ENCODE results near the gene TMPRSS6. TPM values are rescaled to one million over a fixed set of nuclear protein-coding genes. Genes with fewer than 3 reads are reported as not detected.

TMPRSS6 gene
- total RNA-seq, 2 experiments from 2014 or later: 17.6 to 20.2 TPM

DNA sequence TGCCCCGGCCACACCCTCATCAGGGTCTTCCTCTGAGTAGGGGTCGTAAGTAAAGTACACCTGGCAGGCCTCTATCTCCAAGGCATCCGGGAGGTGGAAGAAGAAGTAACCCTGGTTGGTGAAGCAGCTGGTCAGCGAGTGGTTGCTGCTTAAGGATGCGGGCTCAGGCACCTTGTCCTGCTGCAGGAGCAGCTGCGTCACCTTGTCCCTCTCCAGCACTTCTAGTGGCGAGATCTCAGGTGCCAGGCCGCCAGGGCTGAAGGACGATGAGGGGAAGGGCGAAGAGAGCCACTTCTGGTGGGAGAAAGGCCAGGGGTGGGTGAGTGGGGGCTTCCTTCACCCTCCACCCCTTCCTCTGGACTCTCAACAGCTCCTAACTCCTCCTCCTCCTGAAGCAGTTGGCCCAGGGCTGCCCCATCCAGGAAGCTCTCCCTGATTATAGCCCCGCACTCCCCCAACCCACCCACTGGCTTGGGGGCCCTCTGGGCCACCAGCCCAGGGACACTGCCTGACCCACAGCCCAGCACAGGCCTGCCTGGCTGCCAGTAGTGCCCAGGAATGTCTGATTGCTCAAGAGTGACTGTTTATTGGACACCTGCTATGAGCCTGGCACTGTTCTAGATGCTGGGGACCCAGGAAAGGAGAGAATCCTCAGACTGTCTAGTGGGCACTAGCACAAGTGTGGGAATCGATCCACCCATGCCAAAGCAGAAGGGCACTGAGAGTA is 19.2 kb upstream of the TMPRSS6 start:
- DNase-seq (no peak), ATAC-seq (no peak)
- Mint-ChIP-seq H3K4me3 (no peak overlapping the region), H3K27ac (no peak overlapping the region), H3K9me3 (ENCODE audit: low read depth) (no peaks in the 10 kb centered on the region), H3K27me3 (no peaks in the 10 kb centered on the region), H3K4me1 (peaks cover 24% of the 10 kb centered on the region), H3K36me3 (ENCODE audit: low read depth) (peaks cover 64% of the 10 kb centered on the region)
- CTCF ChIA-PET: interaction anchor here (0.5 to 1.1 kb wide), 2 partner anchors 36 to 71 kb away, joined by 3 read pairs; no protein-coding TSS in a partner anchor
- POLR2A ChIA-PET: interaction anchor here (1.0 to 1.4 kb wide), 3 partner anchors 8 to 35 kb away, joined by 3 to 4 read pairs (median 3); partner anchors contain the start of gene IL2RB
- intact Hi-C loops (cut with DNase I, micrococcal nuclease): no loop called here

DNA sequence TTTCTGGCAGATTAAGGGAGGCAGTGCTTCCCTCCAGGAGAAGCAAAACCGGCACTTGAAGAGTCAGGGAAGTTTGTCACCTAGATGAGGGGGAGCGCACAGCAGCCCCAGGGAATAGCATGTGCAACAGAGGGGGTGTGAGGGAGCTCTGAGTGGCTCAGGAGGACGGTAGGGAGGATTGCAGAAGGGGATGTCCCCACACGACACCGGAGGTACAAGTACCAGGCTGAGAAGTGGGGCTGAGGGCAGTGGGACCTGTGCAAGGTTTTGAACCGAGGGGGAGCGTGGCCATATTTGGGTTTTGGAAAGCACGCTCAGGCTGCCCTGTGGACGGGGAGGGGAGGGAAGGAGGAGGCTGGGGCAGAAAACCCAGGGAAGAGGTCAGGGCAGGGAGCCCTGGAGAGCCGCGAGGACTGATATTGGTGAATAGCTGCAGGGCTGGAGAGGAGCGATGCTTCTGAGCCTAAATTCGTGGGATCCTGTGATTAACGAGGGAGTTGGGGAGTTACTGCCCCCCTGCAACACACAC is 17.9 kb upstream of the TMPRSS6 start:
- intact Hi-C loops (cut with DNase I, micrococcal nuclease): no loop called here
- H3K27ac Mint-ChIP-seq: peak overlapping the region; percentile 33
- CTCF ChIA-PET: interaction anchor here (0.6 to 1.4 kb wide), 7 partner anchors 35 to 440 kb away, joined by 3 to 4 read pairs (median 4); no protein-coding TSS in a partner anchor
- POLR2A ChIA-PET: interaction anchor here (0.7 to 1.7 kb wide), 6 partner anchors 22 to 72 kb away, joined by 3 to 5 read pairs (median 4); partner anchors contain the start of gene IL2RB
- H3K9me3 Mint-ChIP-seq (ENCODE audit: low read depth): no peaks in the 10 kb centered on the region
- H3K4me3 Mint-ChIP-seq: no peak overlapping the region
- ATAC-seq (no peak), DNase-seq (no peak)
- no peaks in the 10 kb centered on the region for H3K27me3 Mint-ChIP-seq
- H3K4me1 Mint-ChIP-seq: peaks cover 37% of the 10 kb centered on the region
- peaks cover 60% of the 10 kb centered on the region for H3K36me3 Mint-ChIP-seq (ENCODE audit: low read depth)

GRCh38 chr22:37126882-37127281 is 17.4 kb upstream of the TMPRSS6 start:
- DNase-seq (peak; percentile 57), ATAC-seq (no peak)
- Mint-ChIP-seq H3K27ac (peak overlapping the region; percentile 60), H3K4me3 (no peak overlapping the region), H3K27me3 (no peaks in the 10 kb centered on the region), H3K36me3 (ENCODE audit: low read depth) (peaks cover 55% of the 10 kb centered on the region), H3K9me3 (ENCODE audit: low read depth) (no peaks in the 10 kb centered on the region), H3K4me1 (peaks cover 41% of the 10 kb centered on the region)
- ChIA-PET CTCF (interaction anchor here (0.7 to 1.4 kb wide), 5 partner anchors 18 to 71 kb away, joined by 3 to 4 read pairs (median 4); no protein-coding TSS in a partner anchor), POLR2A (interaction anchor here (0.7 to 1.7 kb wide), 6 partner anchors 11 to 72 kb away, joined by 3 to 5 read pairs (median 4); partner anchors contain the start of gene IL2RB)
- intact Hi-C loops (cut with DNase I, micrococcal nuclease): no loop called here

GRCh38 chr22:37126383-37126782 is 16.9 kb upstream of the TMPRSS6 start:
- ATAC-seq (no peak), DNase-seq (no peak)
- no peak overlapping the region for H3K27ac Mint-ChIP-seq
- intact Hi-C loops (cut with DNase I, micrococcal nuclease): no loop called here
- H3K36me3 Mint-ChIP-seq (ENCODE audit: low read depth): peaks cover 52% of the 10 kb centered on the region
- ChIA-PET POLR2A (interaction anchor here (0.7 to 1.7 kb wide), 4 partner anchors 11 to 47 kb away, joined by 3 to 5 read pairs (median 4); partner anchors contain the start of gene IL2RB), CTCF (interaction anchor here (0.7 to 1.4 kb wide), 6 partner anchors 19 to 71 kb away, joined by 3 to 4 read pairs (median 4); no protein-coding TSS in a partner anchor)
- peaks cover 45% of the 10 kb centered on the region for H3K4me1 Mint-ChIP-seq
- no peaks in the 10 kb centered on the region for H3K27me3 Mint-ChIP-seq
- no peak overlapping the region for H3K4me3 Mint-ChIP-seq
- no peaks in the 10 kb centered on the region for H3K9me3 Mint-ChIP-seq (ENCODE audit: low read depth)

DNA sequence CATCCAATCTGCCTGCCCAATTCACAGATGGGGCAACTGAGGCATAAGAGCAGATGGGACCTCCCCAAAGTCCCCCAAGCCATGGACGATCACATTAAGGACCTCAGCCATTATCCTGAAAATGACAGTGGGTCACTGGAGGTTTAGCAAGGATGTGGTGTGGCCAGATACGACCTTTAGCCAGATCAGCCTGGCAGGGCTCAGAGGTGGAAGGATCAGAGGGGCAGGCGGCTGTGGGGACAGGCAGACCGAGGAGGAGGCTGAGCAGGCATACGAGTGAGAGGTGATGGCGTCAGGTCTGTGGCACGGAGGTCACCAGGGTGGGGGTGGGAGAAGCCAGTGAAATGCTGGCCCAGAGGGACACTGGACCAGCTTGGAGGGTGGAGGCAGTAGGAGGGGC is 14.1 kb upstream of the TMPRSS6 start:
- peaks cover 68% of the 10 kb centered on the region for H3K4me1 Mint-ChIP-seq
- ATAC-seq (no peak), DNase-seq (no peak)
- no peaks in the 10 kb centered on the region for H3K27me3 Mint-ChIP-seq
- H3K4me3 Mint-ChIP-seq: no peak overlapping the region
- peaks cover 56% of the 10 kb centered on the region for H3K36me3 Mint-ChIP-seq (ENCODE audit: low read depth)
- intact Hi-C loops (cut with DNase I, micrococcal nuclease): loop anchor here (2.0 kb wide), 2 partner anchors 95 to 159 kb away; partner anchors contain the start of gene CYTH4 (in 1 of the 2)
- ChIA-PET CTCF (interaction anchor here (0.6 to 5.8 kb wide), 13 partner anchors 9 to 134 kb away, joined by 3 to 53 read pairs (median 5); partner anchors contain the start of gene IL2RB), POLR2A (interaction anchor here (0.6 to 6.6 kb wide), 5 partner anchors 14 to 116 kb away, joined by 3 to 53 read pairs (median 39); partner anchors contain the start of gene IL2RB)
- H3K9me3 Mint-ChIP-seq (ENCODE audit: low read depth): no peaks in the 10 kb centered on the region
- H3K27ac Mint-ChIP-seq: peak overlapping the region; percentile 98

- intact Hi-C loops (cut with DNase I, micrococcal nuclease): loop anchor here (1.0 to 2.0 kb wide), 13 partner anchors 16 to 160 kb away; partner anchors contain the start of genes IL2RB (in 2 of the 2), CYTH4 (in 1 of the 2) and KCTD17 (in 1 of the 2)
Observed at GRCh38 chr22:37122598-37123180, 13.2 kb upstream of the TMPRSS6 start.

DNA sequence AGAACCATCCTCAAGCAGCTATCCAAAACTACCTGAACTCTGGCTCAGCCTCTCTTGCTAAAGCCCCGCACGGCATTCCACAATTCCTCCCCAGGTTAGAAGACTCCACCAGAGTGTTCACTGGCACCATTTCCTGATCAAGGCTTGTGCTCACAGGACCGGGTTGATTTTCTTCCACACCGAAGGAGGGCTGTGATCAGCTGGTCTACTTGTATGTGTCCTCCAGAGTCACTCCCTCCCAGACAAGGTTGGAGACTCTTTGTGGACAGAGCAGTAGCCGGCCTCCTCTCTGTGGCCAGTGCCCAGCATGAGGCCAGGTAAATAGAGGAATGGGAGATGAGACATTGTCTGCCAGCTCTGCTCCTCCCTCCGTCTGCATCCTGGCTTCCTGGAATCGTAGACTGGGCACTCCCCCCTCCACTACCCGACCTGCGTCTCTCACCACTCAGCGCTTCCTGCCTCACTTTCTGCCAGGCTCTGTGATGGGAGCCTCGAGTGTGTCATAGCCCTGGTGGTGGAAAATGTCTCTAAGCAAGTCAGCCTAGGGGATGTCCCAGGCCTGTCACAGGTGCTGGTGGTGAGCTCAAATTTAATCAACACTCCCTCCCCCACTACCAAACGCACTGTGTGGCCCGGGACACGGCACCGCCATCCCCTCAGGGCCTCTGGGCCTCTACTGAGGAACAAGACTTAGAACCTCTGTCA is 12.5 kb upstream of the TMPRSS6 start:
- peak; percentile 96 for DNase-seq
- Mint-ChIP-seq H3K36me3 (ENCODE audit: low read depth) (peaks cover 48% of the 10 kb centered on the region), H3K27ac (peak overlapping the region; percentile 98), H3K4me1 (peaks cover 76% of the 10 kb centered on the region), H3K9me3 (ENCODE audit: low read depth) (no peaks in the 10 kb centered on the region), H3K4me3 (peak overlapping the region; percentile 79), H3K27me3 (no peaks in the 10 kb centered on the region)
- POLR2A ChIA-PET: interaction anchor here (0.5 to 6.6 kb wide), 25 partner anchors 9 to 1968 kb away, joined by 3 to 53 read pairs (median 4); partner anchors contain the start of gene IL2RB
- CTCF ChIA-PET: interaction anchor here (0.7 to 5.8 kb wide), 23 partner anchors 8 to 340 kb away, joined by 3 to 53 read pairs (median 4); partner anchors contain the start of gene IL2RB
- intact Hi-C loops (cut with DNase I, micrococcal nuclease): loop anchor here (1.0 to 2.0 kb wide), 13 partner anchors 16 to 161 kb away; partner anchors contain the start of genes IL2RB (in 2 of the 2), CYTH4 (in 1 of the 2) and KCTD17 (in 1 of the 2)
- peak; percentile 94 for ATAC-seq

More at GRCh38 chr22:37122598-37123180, 13.2 kb upstream of the TMPRSS6 start:
- no peaks in the 10 kb centered on the region for H3K9me3 Mint-ChIP-seq (ENCODE audit: low read depth)
- peaks cover 76% of the 10 kb centered on the region for H3K4me1 Mint-ChIP-seq
- ChIA-PET POLR2A (interaction anchor here (0.6 to 6.6 kb wide), 21 partner anchors 8 to 641 kb away, joined by 3 to 53 read pairs (median 4); partner anchors contain the start of genes IL2RB and TXN2), CTCF (interaction anchor here (0.6 to 5.8 kb wide), 23 partner anchors 8 to 341 kb away, joined by 3 to 53 read pairs (median 4); partner anchors contain the start of gene IL2RB)
- DNase-seq (no peak), ATAC-seq (peak; percentile 13)
- H3K27ac Mint-ChIP-seq: peak overlapping the region; percentile 98
- no peaks in the 10 kb centered on the region for H3K27me3 Mint-ChIP-seq
- H3K36me3 Mint-ChIP-seq (ENCODE audit: low read depth): peaks cover 53% of the 10 kb centered on the region
- peak overlapping the region; percentile 79 for H3K4me3 Mint-ChIP-seq

DNA sequence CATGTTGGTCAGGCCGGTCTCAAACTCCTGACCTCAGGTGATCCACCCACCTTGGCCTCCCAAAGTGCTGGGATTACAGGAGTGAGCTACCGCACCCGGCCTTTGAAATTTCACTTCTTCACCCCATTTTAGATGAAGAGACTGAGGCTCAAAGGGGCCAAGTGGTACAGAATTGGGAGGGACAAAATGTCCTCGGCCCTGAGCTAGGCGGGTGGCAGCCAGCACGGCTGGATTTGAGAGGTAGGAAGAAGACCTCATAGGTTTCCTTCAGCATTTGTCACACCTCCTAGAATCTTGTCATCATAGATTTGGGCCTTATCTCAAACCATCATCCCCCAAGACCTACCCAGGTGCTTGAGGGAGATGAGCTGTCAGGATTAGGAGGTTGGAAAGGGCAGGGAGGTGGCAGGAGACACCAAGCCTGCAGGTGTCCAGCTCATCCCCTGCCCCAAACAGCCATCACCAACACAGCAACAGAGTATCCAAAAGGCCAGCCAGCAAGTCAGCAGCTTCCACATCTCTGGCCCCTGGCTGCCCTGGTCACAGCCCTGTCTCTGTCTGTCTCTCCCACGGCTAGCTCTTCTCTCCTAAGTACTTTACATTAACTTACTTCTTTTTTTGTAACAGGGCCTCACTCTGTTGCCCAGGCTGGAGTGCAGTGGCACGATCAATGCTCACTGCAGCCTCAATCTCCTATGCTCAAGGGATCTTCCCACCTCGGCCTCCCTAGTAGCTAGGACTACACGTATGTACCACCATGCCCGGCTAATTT is 11.2 kb upstream of the TMPRSS6 start:
- Mint-ChIP-seq H3K9me3 (ENCODE audit: low read depth) (no peaks in the 10 kb centered on the region), H3K4me3 (peak overlapping the region; percentile 79), H3K27me3 (no peaks in the 10 kb centered on the region), H3K27ac (peak overlapping the region; percentile 98), H3K36me3 (ENCODE audit: low read depth) (peaks cover 38% of the 10 kb centered on the region), H3K4me1 (peaks cover 81% of the 10 kb centered on the region)
- ChIA-PET POLR2A (interaction anchor here (1.6 to 6.6 kb wide), 5 partner anchors 17 to 42 kb away, joined by 5 to 53 read pairs (median 23); partner anchors contain the start of gene IL2RB), CTCF (interaction anchor here (0.7 to 5.8 kb wide), 14 partner anchors 11 to 267 kb away, joined by 3 to 53 read pairs (median 4); partner anchors contain the start of genes IL2RB and TST)
- ATAC-seq (no peak), DNase-seq (no peak)
- intact Hi-C loops (cut with DNase I, micrococcal nuclease): no loop called here

- DNase-seq (no peak), ATAC-seq (no peak)
- no peaks in the 10 kb centered on the region for H3K9me3 Mint-ChIP-seq (ENCODE audit: low read depth)
- intact Hi-C loops (cut with DNase I, micrococcal nuclease): no loop called here
- ChIA-PET CTCF (interaction anchor here (0.6 to 5.2 kb wide), 9 partner anchors 14 to 266 kb away, joined by 3 to 43 read pairs (median 5); partner anchors contain the start of genes IL2RB and TST), POLR2A (interaction anchor here (0.6 to 6.6 kb wide), 6 partner anchors 18 to 79 kb away, joined by 3 to 53 read pairs (median 12); partner anchors contain the start of gene IL2RB)
- H3K4me3 Mint-ChIP-seq: peak overlapping the region; percentile 31
- peak overlapping the region; percentile 98 for H3K27ac Mint-ChIP-seq
- no peaks in the 10 kb centered on the region for H3K27me3 Mint-ChIP-seq
- H3K4me1 Mint-ChIP-seq: peaks cover 80% of the 10 kb centered on the region
- H3K36me3 Mint-ChIP-seq (ENCODE audit: low read depth): peaks cover 32% of the 10 kb centered on the region
Observed at GRCh38 chr22:37119872-37120271, 10.4 kb upstream of the TMPRSS6 start.
